Purkinje cell (primary cell): ENCODE data around the gene GGN. TPM values are rescaled to one million over a fixed set of nuclear protein-coding genes. Genes with fewer than 3 reads are reported as not detected.

ENCODE experiments used
- polyA plus RNA-seq: library from polyadenylated mRNA; unstranded; fragments of >200 nt; fragmentation: Nextera tagmentation; gene quantifications from 2 replicates; pipeline ENCODE4 v1.2.1, GENCODE V29; 2014

The GGN gene
- not detected in 2 replicates for polyA plus RNA-seq

GRCh38 chr19:38387550-38388348, at the start of gene GGN:
Gene GGN (minus strand): TSS chr19:38388034. CDS start chr19:38387261, 773 bp downstream.

GRCh38 chr19:38433268-38433733, 45.5 kb upstream of the GGN start, which contains the start of gene RYR1:
Gene RYR1 (plus strand): TSS chr19:38433691. CDS start chr19:38433830, 139 bp downstream.

GRCh38 chr19:38425810-38426466, 38.1 kb upstream of the GGN start, which contains the start of gene RASGRP4:
Gene RASGRP4 (minus strand): TSS chr19:38426219. CDS start chr19:38426091, 128 bp downstream.

GRCh38 chr19:38402967-38403674, 15.3 kb upstream of the GGN start, which contains the start of gene FAM98C:
Gene FAM98C (plus strand): TSS chr19:38403093. CDS start chr19:38403154, 61 bp downstream.

GRCh38 chr19:38388349-38389100, 691 bp upstream of the GGN start, which contains the start of gene SPRED3:
Gene SPRED3 (plus strand): TSS chr19:38388697. CDS start chr19:38390303, 1,606 bp downstream.

GRCh38 chr19:38374332-38375097, 13.3 kb downstream of the GGN start, which contains the start of gene PSMD8:
Gene PSMD8 (plus strand): TSS chr19:38374571. CDS start chr19:38374602, 31 bp downstream.

Other genes with a start within 250 kb of the GGN start
- gene DPF1, start 163.8 kb downstream of the GGN start, polyA plus RNA-seq: 0.87 TPM in 1 of 2 replicates, not detected in the other
- 1.3 TPM in 1 of 2 replicates, not detected in the other for gene PPP1R14A, start 131.7 kb downstream of the GGN start, polyA plus RNA-seq
- gene SPINT2, start 123.5 kb downstream of the GGN start, polyA plus RNA-seq: 86.8 and 104 TPM in 2 replicates
- gene C19orf33, start 83.8 kb downstream of the GGN start, polyA plus RNA-seq: not detected in 2 replicates
- 40.3 and 41.9 TPM in 2 replicates for gene YIF1B, start 72.1 kb downstream of the GGN start, polyA plus RNA-seq
- gene KCNK6, start 68.2 kb downstream of the GGN start, polyA plus RNA-seq: not detected in 2 replicates
- 0.39 TPM in 1 of 2 replicates, not detected in the other for gene CATSPERG, start 52.2 kb downstream of the GGN start, polyA plus RNA-seq
- 98.1 and 111 TPM in 2 replicates for gene PSMD8, start 13.5 kb downstream of the GGN start, polyA plus RNA-seq
- 0.62 and 1.1 TPM in 2 replicates for gene SPRED3, start 663 bp upstream of the GGN start, polyA plus RNA-seq
- gene FAM98C, start 15.1 kb upstream of the GGN start, polyA plus RNA-seq: 2.2 and 6.1 TPM in 2 replicates
- gene RASGRP4, start 38.2 kb upstream of the GGN start, polyA plus RNA-seq: 0.17 TPM in 1 of 2 replicates, not detected in the other
- 6.9 and 9.2 TPM in 2 replicates for gene RYR1, start 45.7 kb upstream of the GGN start, polyA plus RNA-seq
- gene MAP4K1, start 229.9 kb upstream of the GGN start, polyA plus RNA-seq: not detected in 2 replicates
- gene EIF3K, start 231.2 kb upstream of the GGN start, polyA plus RNA-seq: 469 and 501 TPM in 2 replicates